NCI-H2227 (cell line): ENCODE measurements around the gene MRPL9.
"Not testable (repeated sequence)": the region's sequence is repeated elsewhere in the genome, so short reads cannot be mapped to it uniquely, and the experiment has no call there.

Source experiments
- DNase-seq: peaks from one replicate; lab custom pipeline; 2025; ENCODE audit not compliant: unreplicated experiment; lab: John Stamatoyannopoulos, UW

MRPL9 gene

DNA sequence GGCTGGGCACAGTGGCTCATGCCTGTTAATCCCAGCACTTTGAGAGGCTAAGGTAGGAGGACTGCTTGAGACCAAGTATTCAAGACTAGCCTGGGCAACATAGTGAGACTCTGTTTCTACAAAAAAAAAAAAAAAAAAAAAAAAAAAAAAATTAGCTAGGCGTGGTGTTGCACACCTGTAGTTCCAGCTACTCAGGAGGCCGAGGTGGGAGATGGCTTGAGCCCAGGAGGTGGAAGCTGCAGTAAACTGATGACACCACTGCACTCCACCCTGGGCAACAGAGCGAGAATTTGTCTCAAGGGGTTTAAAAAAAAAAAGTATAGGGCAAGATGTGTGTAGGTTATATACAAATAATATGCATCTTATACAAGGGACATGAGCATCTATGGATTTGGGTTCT lies 24.4 kb upstream of the MRPL9 start:
- no peak for DNase-seq

DNA sequence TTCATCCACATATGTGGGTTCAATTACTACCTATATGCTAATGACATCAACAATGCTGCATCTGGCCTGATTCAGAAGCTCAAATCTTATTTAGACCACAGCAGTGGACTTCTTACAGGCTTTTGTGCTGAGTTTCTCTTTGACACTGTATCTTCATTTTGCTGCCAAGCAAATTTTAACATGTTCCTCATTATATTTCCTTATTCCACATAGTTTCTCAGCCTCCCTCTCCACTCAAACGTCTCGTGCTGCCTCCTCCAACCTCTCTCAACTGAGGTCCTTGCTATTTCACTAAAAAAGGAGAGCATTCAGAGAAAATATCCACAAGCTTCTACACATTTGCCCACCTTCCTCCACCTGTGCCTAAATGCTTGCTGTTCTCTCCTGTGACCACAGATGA lies 20.5 kb upstream of the MRPL9 start:
- DNase-seq: no peak

- no peak for DNase-seq
Measured at GRCh38 chr1:151782741-151783140, 19.4 kb upstream of the MRPL9 start.

DNA sequence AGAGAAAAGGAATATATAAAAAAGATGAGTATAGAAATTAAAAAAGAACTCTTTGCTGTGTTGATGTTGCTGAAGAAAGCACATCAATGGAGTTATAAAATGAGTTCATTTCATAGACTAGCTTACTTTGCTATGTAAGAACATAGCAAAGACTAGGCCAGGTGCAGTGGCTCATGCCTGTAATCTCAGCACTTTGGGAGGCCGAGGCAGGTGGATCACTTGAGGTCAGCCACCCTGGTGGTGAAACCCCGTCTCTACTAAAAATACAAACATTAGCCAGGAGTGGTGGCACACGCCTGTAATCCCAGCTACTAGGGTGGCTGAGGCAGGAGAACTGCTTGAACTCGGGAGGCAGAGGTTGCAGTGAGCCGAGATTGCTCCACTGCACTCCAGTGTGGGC lies 18.7 kb upstream of the MRPL9 start:
- DNase-seq: not testable (repeated sequence)

DNA sequence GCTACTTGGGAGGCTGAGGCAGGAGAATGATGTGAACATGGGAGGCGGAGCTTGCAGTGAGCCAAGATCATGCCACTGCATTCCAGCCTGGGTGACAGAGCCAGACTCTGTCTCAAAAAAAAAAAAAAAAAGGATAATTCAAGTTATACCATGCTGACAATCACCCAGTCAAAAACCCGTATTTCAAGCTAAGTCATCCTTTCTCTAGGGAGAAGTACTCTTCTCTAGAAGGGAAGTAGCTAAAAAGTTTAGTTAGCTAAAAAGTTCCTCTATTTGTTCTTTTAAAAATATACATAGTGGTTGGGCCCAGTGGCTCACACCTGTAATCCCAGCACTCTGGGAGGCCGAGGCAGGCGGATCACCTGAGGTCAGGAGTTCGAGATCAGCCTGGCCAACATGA lies 17.4 kb upstream of the MRPL9 start:
- DNase-seq: not testable (repeated sequence)

- no peak for DNase-seq
Measured at GRCh38 chr1:151779852-151780251, 16.6 kb upstream of the MRPL9 start.

- no peak for DNase-seq
Measured at GRCh38 chr1:151777317-151777716, 14.0 kb upstream of the MRPL9 start.

DNA sequence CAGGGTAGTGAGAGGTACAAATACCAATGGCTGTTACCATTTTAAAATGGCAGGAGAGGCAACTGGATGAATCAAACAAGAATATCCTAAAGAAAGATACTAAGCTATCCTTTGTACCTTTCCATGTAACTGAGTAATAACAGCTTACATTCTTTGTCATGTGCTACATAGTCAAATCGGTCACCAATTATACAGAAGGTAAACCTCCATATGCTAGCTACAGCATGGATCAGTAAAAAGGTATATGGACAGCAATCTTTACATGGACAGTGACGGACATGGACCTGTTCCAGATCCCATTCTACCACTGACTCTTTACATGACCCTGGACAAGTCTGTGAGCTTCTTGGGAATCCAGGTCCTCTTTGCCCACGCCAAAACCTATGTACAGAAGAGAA lies 13.4 kb upstream of the MRPL9 start:
- no peak for DNase-seq

DNA sequence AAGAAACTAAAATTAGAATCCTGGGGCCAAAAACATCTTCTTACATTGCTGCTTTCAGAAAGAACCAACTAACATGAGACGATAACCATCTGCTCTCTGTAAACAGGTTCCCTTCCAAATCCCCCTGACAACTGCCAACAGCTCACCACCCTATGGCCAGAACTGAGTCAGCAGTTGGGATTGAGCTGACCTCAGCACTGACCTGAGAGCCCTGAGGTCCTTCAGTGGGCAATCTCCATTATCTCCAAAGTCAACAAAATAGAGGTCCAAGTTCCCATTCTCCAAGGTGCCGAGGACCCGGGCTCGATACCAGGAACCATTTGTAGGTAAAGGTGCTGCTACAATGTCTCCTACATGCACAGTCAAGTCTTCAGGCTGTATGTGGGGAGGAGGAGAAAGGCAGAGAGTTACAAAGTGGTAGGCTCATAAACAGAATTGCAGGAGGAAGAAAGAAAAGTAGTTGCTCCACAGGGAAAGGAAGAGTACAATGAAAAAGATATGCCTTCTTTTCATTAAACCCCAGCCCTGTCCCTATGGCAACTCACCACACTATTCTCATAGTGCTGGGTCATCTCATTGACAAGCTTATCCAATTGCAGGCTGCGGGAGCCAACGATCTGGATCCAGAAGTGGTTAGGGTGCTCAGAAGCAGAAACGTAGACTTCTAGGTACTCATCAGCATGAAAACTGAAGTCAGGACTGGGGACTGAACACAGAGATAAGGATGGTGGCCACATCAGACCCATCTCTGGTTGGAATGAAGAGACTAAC lies 12.8 kb upstream of the MRPL9 start:
- no peak for DNase-seq

- no peak for DNase-seq
Measured at GRCh38 chr1:151774256-151774922, 11.1 kb upstream of the MRPL9 start.

DNA sequence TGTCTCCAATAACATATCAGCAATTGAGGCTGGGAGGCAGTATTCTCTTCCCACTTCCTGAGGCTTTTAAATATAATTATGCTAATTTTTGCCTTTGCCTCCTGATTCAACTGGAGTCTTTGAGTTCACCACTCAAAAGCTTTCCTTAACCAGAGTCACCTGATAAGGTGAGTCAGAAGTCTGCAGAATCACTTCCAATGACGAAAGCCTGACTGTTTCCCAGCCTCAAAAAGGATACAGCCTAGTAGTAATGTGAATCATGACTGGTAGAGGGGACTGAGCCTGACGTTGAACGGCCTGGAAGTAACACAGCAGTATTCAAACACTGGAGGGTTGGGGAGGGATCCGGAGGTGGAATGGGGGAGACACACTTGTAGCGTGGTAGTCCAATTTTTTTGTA lies 10.4 kb upstream of the MRPL9 start:
- no peak for DNase-seq

DNA sequence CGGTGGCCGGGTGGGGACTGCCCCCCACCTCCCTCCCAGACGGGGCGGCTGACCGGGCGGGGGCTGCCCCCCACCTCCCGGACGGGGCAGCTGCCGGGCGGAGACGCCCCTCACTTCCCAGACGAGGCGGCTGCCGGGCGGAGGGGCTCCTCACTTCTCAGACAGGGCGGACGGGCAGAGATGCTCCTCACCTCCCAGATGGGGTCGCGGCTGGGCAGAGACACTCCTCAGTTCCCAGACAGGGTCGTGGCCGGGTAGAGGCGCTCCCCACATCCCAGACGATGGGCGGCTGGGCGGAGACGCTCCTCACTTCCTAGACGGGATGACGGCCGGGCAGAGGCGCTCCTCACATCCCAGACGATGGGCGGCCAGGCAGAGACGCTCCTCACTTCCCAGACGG lies 6.0 kb upstream of the MRPL9 start:
- not testable (repeated sequence) for DNase-seq

DNA sequence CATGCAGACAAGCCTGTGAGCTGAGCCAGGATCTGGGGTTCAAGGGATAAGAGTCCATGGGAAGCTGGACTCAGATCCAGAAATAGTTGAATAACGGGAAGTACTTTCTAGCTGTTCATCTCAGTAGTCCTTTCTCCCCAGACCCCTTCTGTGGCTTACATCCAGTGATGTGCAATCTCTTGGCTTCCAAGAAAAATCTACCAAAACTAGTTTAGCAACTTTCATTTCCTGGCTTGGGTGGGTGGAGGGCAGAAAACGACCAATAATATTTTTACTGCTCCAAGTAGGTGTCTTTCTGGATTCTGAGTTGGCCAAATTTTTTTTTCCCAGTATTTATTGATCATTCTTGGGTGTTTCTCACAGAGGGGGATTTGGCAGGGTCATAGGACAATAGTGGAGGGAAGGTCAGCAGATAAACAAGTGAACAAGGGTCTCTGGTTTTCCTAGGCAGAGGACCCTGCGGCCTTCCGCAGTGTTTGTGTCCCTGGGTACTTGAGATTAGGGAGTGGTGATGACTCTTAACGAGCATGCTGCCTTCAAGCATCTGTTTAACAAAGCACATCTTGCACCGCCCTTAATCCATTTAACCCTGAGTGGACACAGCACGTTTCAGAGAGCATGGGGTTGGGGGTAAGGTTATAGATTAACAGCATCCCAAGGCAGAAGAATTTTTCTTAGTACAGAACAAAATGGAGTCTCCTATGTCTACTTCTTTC lies 5.2 kb upstream of the MRPL9 start:
- not testable (repeated sequence) for DNase-seq

DNA sequence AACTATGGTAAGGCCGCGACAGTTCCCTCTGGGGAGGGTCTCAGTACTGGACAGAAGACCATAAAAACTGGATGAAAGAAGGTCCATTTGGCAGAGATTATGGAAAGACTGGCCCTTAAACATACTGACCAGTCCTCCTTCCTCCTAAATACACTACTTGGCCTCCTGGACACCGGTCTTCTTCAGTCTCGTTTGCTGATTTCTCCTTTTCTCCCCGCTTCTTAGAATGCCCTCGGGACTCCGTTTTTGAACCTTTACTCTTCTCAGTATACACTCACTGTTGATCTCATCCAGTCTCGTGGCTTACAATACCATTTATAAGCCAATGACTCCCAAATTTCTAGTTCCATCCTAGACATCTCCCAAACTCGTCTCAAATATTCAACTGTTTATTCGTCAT lies 694 bp upstream of the MRPL9 start:
- no peak for DNase-seq

GRCh38 chr1:151760597-151761385 lies 2.5 kb downstream of the MRPL9 start:
- no peak for DNase-seq

DNA sequence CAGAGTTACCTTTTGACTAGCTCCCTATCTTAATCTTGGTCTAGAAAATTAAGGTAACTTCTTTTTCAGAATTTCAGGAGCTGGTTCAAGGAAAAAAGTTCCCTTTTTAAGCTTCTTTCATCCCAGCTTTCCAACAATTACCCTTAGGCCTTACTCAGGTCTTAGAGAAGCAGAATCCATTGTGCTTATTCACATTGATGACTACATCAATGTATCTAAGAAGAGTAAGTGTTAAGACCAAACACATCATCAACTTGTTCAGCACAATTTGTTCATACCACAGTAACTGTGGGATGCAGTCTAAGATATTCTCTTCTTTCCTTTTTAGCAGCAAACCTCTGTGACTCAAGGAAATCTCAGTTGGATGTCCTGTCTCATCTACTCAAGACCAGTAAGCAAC lies 4.1 kb downstream of the MRPL9 start:
- DNase-seq: no peak

- DNase-seq: no peak
Measured at GRCh38 chr1:151756291-151756690, 7.0 kb downstream of the MRPL9 start.

- DNase-seq: no peak
Measured at GRCh38 chr1:151741516-151741915, 21.8 kb downstream of the MRPL9 start.

- DNase-seq: no peak
Measured at GRCh38 chr1:151739590-151740355, 23.5 kb downstream of the MRPL9 start.

GRCh38 chr1:151737479-151737878 lies 25.8 kb downstream of the MRPL9 start:
- DNase-seq: no peak

DNA sequence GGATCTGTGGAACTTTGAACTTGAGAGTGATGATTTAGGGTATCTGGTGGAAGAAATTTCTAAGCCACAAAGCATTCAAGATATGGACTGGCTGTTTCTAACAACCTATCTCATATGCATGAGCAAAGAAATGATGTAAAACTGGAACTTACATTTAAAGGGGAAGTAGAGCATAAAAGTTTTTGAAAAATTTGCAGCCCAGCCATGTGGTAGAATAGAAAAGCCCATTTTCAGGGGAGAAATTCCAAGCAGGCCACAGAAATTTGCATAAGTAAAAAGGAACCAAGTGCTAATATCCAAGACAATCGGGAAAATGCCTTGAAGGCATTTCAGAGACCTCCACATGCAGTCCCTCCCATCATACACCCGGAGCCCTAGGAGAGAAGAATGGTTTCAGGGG lies 26.3 kb downstream of the MRPL9 start:
- no peak for DNase-seq
